Stomach smooth muscle (tissue), 2 donors: ENCODE results near the gene TTYH2.
"Not testable (repeated sequence)": the region's sequence is repeated elsewhere in the genome, so short reads cannot be mapped to it uniquely, and the experiment has no call there.

Experiments
- H3K27ac ChIP-seq: one replicate; pipeline ENCODE4 v1.7.0; 2013; ENCODE audit warnings: mild to moderate bottlenecking, low read length, inconsistent platforms
- H3K27me3 ChIP-seq, 2 donors: one replicate each; pipeline ENCODE4 v1.7.0; 2013; ENCODE audit warnings: low read length in 2 of 2; ENCODE audit not compliant: insufficient read depth in 2 of 2, control insufficient read depth in 1 of 2
- H3K36me3 ChIP-seq, 2 donors: one replicate each; pipeline ENCODE4 v1.7.0; 2013; ENCODE audit warnings: low read length in 2 of 2; ENCODE audit not compliant: control insufficient read depth in 2 of 2, insufficient read depth in 2 of 2
- H3K4me1 ChIP-seq: one replicate; pipeline ENCODE4 v1.7.0; 2013; ENCODE audit warnings: low read length; ENCODE audit not compliant: control insufficient read depth, insufficient read depth
- H3K4me3 ChIP-seq, 2 donors: one replicate each; pipeline ENCODE4 v1.7.0; 2013; ENCODE audit warnings: low read length in 2 of 2
- H3K9ac ChIP-seq, 2 donors: one replicate each; pipeline ENCODE4 v1.7.0; 2013; ENCODE audit warnings: low read length in 2 of 2, mild to moderate bottlenecking in 1 of 2
- H3K9me3 ChIP-seq, 2 donors: one replicate each; pipeline ENCODE4 v1.7.0; 2013; ENCODE audit warnings: low read length in 2 of 2; ENCODE audit not compliant: control insufficient read depth in 2 of 2
- donor health status: healthy.
- donor health status: Pancreatic carcinoma.

TTYH2 gene

GRCh38 chr17:74249590-74250270 lies 36.4 kb downstream of the TTYH2 start:
- Histone ChIP-seq H3K9me3 (no peaks in the 10 kb centered on the region), H3K4me1 (peaks cover 6% of the 10 kb centered on the region), H3K4me3 (no peak overlapping the region), H3K27me3 (no peaks in the 10 kb centered on the region), H3K27ac (no peak overlapping the region), H3K9ac (no peak overlapping the region), H3K36me3 (no peaks in the 10 kb centered on the region)

DNA sequence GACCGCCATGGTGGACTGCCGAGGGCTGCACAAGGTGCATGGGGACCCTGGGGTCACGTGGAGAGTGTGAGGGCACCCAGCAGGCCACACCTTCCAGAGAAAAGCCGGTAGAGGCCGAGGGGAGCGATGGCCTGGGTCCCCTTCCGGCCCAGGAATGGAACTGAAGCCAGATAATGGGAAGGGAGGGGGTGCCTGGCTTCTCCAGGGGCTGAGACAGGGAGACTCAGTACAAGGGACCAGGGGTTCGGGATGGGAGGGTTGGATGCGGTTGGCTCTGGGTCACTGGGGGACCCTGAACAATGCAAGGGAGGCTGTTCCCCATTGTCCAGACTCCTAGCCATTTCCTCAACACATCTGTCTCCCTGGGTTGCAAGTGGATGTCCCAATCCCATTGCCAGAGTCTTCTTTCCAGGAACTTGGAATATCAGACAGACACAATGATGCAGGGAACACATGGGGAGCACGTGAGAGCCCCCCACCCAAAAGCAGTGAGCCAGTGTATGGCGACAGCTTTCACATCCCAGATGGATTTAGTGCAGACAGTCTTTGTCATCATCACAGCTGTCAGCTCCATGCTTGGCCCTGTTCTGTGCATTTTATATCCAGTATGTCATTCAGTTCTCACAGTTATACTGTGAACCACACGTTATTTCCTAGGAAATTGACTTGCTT lies 37.1 kb downstream of the TTYH2 start:
- no peaks in the 10 kb centered on the region for H3K9me3 ChIP-seq
- no peaks in the 10 kb centered on the region for H3K36me3 ChIP-seq
- H3K9ac ChIP-seq, result no peak overlapping the region

DNA sequence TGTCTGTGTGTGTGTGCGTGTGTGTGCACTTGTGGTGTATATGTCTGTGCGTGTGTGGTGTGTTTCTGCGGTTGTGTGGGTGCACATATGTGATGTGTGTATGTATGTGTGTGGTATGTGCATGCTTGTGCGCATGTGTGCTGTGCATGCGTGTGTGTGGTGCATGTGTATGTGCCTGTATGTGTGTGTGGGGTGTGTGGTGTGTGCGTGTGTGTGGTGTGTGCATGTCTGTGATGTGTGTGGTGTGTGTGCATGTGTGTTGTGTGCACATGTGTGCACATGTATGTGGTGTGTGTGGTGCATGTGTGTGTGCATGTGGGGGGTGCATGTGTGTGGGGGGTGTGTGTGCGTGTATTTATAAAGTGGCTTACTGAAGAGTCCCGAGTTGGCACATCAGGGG lies 37.7 kb downstream of the TTYH2 start:
- Histone ChIP-seq H3K4me3 (no peak overlapping the region), H3K9ac (no peak overlapping the region), H3K4me1 (peaks cover 4% of the 10 kb centered on the region), H3K27me3 (no peaks in the 10 kb centered on the region), H3K36me3 (no peaks in the 10 kb centered on the region), H3K27ac (no peak overlapping the region), H3K9me3 (no peaks in the 10 kb centered on the region)

More for the DNA sequence above, 37.1 kb downstream of the TTYH2 start:
- no peaks in the 10 kb centered on the region for H3K27me3 ChIP-seq
- H3K4me3 ChIP-seq, result no peak overlapping the region
- H3K27ac ChIP-seq, result no peak overlapping the region
- H3K4me1 ChIP-seq, result peaks cover 4% of the 10 kb centered on the region

DNA sequence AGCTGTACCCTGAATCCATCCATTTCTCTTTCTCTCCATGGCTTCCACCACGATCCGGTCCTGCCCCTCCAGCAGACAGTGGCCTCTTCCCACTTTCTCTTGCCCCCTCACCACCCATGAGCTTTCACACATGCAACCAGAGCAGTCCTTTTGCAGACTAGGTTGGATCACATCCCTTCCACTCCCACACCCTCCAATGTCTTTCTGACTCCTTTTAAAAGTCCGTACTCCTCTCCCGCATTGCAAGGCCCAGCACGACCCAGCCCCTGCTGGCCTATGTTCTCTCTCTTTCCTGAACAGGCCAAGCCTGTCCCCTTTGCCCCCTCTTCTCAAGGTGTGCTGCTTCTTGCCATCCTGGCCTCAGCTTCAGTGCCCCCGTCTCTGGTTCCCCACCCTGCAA lies 38.2 kb downstream of the TTYH2 start:
- H3K27me3 ChIP-seq, result no peaks in the 10 kb centered on the region
- H3K36me3 ChIP-seq, result no peaks in the 10 kb centered on the region
- H3K4me1 ChIP-seq, result peaks cover 4% of the 10 kb centered on the region
- no peak overlapping the region for H3K9ac ChIP-seq
- H3K4me3 ChIP-seq, result no peak overlapping the region
- no peak overlapping the region for H3K27ac ChIP-seq
- H3K9me3 ChIP-seq, result no peaks in the 10 kb centered on the region

DNA sequence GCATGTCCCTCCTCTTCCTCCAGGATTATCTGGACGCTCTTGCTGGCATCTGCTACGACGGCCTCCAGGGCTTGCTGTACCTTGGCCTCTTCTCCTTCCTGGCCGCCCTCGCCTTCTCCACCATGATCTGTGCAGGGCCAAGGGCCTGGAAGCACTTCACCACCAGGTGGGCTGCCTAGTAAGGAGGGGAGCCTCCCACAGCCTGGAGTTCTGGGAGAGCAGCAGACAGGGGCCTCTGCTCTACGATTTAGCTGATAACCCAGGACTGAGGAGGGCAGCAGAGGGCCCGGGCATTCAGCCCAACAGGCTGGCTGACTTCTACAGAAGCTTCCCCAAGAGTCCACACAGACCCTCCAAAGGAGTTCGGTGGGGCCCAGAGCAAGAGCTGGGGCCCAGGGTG lies 38.8 kb downstream of the TTYH2 start:
- no peaks in the 10 kb centered on the region for H3K9me3 ChIP-seq
- peaks cover 4% of the 10 kb centered on the region for H3K4me1 ChIP-seq
- H3K27ac ChIP-seq, result no peak overlapping the region
- no peaks in the 10 kb centered on the region for H3K27me3 ChIP-seq
- no peaks in the 10 kb centered on the region for H3K36me3 ChIP-seq
- no peak overlapping the region for H3K4me3 ChIP-seq
- H3K9ac ChIP-seq, result no peak overlapping the region

DNA sequence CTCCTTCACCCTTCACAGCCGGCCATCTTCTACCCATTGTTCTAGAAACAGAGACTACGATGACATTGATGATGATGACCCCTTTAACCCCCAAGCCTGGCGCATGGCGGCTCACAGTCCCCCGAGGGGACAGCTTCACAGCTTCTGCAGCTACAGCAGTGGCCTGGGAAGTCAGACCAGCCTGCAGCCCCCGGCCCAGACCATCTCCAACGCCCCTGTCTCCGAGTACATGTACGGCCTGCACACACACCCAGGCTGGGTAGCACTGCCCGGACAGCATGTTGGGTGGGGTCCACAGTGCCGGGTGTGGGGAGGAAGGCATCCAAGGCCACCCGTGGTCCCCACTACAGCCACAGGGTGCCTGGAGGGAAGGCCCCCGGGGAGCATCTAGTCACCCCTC lies 39.7 kb downstream of the TTYH2 start:
- no peak overlapping the region for H3K9ac ChIP-seq
- no peak overlapping the region for H3K27ac ChIP-seq
- H3K4me1 ChIP-seq, result peaks cover 4% of the 10 kb centered on the region
- H3K36me3 ChIP-seq, result no peaks in the 10 kb centered on the region
- no peaks in the 10 kb centered on the region for H3K27me3 ChIP-seq
- H3K4me3 ChIP-seq, result no peak overlapping the region
- H3K9me3 ChIP-seq, result no peaks in the 10 kb centered on the region

GRCh38 chr17:74257311-74257710 lies 43.9 kb downstream of the TTYH2 start:
- no peak overlapping the region for H3K27ac ChIP-seq
- no peaks in the 10 kb centered on the region for H3K4me1 ChIP-seq
- H3K9ac ChIP-seq, result no peak overlapping the region
- no peaks in the 10 kb centered on the region for H3K36me3 ChIP-seq
- no peaks in the 10 kb centered on the region for H3K9me3 ChIP-seq
- no peaks in the 10 kb centered on the region for H3K27me3 ChIP-seq
- no peak overlapping the region for H3K4me3 ChIP-seq

DNA sequence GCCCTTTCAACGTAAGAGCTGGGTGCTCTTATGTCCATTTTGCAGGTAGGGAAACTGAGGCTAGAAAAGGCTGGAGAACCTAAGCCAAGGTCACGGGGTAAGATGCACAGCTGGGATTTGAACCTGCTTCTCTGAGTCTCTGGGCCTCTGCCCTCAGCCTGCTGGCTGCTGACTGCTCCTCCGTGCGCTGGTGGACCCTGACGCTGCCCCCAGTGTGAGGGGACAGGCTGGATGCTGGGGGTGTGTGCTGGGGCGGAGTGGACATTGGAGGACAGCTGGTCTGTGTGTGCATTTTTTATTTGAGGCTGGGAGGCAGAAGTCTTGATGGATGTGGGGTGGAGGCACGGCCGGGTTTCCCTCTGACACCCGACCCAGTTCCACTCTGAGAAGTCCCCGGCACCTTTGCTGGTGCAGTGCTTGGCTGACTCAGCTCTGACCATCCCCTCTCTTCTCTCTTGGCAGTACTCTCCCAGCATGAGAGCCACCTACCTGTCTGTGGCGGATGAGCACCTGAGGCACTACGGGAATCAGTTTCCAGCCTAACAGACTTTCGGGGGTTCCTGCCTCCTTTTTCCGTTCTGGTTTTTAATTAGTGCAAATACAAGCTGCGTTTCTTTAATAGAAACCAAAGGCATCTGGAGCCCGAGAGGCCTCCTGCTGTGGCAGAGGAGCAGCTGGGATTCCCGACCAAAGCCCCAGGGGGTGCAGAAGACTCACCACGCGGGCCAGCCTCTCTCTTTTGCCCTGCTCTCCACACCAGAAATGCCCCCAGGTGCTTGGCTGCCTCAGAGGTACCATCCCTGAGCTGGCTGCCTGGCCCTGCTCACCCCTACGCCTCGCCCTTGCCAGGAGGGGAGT lies 46.5 kb downstream of the TTYH2 start:
- H3K9me3 ChIP-seq, result no peaks in the 10 kb centered on the region

DNA sequence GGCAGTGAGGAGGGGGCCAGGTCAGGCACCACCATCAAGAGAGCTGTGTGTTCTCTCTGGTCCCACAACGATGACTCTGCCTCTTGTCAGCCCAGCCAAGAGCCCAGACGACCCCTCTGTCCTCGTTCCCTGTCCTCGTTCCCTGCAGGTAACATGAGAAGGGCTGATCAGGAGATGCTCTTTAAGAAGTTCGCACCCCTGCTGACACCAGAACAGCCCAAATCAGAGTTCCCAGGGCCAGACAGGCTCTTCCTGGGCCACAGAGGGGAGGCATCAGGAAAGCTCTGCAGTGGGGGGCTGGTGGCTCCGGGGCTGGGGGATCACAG lies 47.1 kb downstream of the TTYH2 start:
- Histone ChIP-seq H3K4me3 (no peak overlapping the region), H3K36me3 (no peaks in the 10 kb centered on the region), H3K4me1 (no peaks in the 10 kb centered on the region), H3K27ac (no peak overlapping the region), H3K27me3 (no peaks in the 10 kb centered on the region), H3K9ac (no peak overlapping the region), H3K9me3 (no peaks in the 10 kb centered on the region)

More for the DNA sequence above, 46.5 kb downstream of the TTYH2 start:
- H3K27me3 ChIP-seq, result no peaks in the 10 kb centered on the region
- H3K36me3 ChIP-seq, result no peaks in the 10 kb centered on the region
- H3K9ac ChIP-seq, result no peak overlapping the region
- no peaks in the 10 kb centered on the region for H3K4me1 ChIP-seq
- H3K27ac ChIP-seq, result no peak overlapping the region
- H3K4me3 ChIP-seq, result no peak overlapping the region

DNA sequence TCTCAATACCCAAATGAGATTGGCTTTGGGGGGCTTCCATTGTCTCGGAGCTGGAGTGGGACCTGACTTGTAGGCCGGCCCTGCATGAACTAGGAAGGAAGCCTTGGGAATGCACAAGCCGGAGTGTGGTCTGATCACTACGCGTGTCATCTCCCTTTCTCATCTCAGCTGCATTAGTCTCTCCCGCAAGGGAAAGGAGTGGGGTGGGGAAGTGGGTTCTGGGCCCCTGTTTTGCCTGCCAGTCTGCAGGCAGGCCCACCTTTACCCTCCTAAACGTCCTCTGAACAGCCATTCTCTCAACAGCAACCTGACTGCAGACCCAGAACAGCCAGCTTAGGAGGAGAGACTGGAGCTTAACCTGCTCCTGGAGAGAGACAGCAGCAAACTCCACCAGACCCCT lies 49.2 kb downstream of the TTYH2 start:
- H3K9me3 ChIP-seq, result no peaks in the 10 kb centered on the region
- H3K27me3 ChIP-seq, result peaks cover 0 to under 1% of the 10 kb centered on the region in 2 donors
- H3K4me3 ChIP-seq, result no peak overlapping the region
- no peak overlapping the region for H3K27ac ChIP-seq
- no peak overlapping the region for H3K9ac ChIP-seq
- H3K36me3 ChIP-seq, result no peaks in the 10 kb centered on the region
- no peaks in the 10 kb centered on the region for H3K4me1 ChIP-seq

DNA sequence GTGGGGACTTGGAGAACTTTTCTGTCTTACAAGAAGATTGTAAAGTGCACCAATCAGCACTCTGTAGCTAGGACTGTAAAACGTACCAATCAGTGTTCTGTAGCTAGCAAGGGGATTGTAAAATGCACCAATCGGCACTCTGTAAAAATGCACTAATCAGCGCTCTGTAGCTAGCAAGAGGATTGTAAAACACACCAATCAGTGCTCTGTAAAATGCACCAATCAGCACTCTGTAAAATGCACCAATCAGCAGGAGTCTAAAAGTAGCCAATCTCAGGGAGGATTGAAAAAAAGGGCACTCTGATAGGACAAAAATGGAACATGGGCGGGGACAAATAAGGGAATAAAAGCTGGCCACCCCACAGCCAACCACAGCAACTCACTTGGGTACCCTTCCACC lies 53.7 kb downstream of the TTYH2 start:
- not testable (repeated sequence) for H3K9me3 ChIP-seq, H3K4me3 ChIP-seq, H3K4me1 ChIP-seq, H3K27me3 ChIP-seq, H3K27ac ChIP-seq, H3K36me3 ChIP-seq, H3K9ac ChIP-seq
